GM12865 (cell line): ENCODE data around the gene PAPPA.

ENCODE experiments used
- DNase-seq: peaks from one replicate; pipeline ENCODE4 v3.0.0; 2010; ENCODE audit warnings: low read depth
- H3K4me3 ChIP-seq: 2 replicates; pipeline ENCODE4 v1.5.1; 2011; ENCODE audit warnings: mild to moderate bottlenecking, low read depth, low read length, control low read depth
- CTCF ChIP-seq: IDR thresholded peaks from 2 replicates; pipeline ENCODE4 v1.5.1; 2011; ENCODE audit warnings: low read length, control low read depth, low read depth, inconsistent platforms; ENCODE audit not compliant: insufficient read depth; ENCODE audit errors: missing control alignments

Gene PAPPA

DNA sequence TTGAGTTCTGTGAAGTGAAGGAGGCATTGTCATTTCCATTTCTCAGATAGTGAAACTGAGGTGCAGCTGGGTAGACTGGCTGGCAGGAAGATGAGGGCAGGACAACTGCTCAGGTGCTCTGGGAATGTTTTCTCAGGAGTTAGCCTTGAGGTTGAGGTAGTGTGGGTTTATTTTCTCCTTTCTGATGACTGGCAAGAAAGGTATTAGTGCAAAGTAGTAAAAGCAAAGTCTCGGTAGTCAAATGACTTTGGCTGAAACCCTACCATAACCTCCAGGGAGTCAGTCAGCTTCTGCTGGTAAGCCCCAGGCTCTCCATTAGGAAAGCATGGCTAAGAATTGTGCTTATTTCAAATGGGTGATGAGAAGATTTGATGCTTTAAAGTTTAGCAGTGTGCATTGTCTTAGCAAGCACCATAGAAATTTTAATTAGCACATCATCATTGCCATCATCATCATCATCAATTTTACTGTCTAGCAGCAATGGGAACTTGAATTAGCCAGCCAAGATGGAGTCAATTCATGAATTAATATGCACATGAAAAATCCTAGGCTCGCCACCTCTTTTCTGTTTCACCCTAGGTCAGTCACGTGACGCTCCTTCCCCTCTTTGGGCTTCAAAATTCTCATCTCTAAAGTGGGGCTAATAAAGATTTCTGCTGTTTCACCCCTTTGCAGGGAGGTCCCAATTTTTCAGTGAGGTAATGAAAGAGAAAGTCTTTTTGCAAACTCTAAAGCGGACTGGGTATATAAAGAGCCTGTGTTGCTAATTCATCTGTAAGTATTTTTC, 10.7 kb upstream of the PAPPA start:
- no peak for DNase-seq
- H3K4me3 ChIP-seq, result no peak overlapping the region
- TF ChIP-seq CTCF, result no peak

DNA sequence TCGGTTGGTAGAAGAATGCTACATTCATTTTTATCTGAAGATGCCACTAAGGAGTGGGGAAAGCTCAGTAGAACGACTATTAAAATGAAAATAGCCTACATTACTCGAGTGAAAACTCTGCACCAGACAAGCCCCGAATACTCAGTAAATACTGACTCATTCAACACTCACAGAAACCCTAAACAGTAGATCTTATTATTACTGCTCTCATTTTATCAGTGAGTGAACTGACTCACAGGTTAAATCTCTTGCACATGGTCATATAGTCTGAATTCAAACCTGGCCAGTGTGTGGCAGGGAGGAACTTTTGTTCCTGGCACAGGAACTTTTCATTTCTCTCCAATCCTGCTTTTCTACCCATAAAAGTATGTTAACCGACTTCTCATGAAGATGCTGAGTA, 9.6 kb upstream of the PAPPA start:
- no peak for TF ChIP-seq CTCF
- no peak for DNase-seq
- no peak overlapping the region for H3K4me3 ChIP-seq

DNA sequence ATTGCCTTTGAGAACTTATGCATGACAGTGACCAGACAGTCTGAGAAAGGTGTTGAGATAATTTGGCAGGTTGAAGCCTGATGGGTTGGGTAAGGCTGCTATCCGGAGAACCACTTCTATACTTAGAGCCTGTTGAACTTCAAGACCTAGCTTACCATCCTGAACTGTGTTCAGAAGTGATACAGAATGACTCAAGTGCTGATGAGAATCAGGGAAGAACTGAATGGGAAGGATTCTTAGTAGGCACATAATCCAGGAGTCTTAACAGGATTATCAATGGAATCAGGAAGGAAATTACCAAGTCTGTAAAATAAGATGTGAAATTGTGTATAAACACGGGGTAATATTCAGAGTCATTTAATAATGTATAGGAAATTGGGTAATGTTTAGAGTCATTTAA, 9.0 kb upstream of the PAPPA start:
- no peak for DNase-seq
- TF ChIP-seq CTCF, result no peak
- H3K4me3 ChIP-seq, result no peak overlapping the region

DNA sequence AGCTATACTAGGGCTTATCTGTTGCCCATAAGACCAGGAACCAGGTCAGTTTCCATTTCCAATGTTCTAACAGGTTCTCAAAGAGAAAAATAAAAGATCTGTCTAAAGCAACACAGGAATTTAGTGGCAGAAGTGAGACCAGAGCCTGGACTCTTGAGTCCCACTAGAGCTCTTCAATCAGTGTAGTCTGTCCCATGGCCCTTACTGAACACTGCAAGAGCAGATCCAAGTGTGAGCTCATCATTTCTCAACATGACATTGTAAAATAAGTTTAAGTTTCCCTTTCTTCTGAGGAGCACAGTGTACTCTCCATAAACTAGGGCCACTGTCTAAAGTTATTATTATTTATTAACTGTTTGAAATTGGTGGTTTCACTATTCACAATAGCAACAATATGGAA, 8.6 kb upstream of the PAPPA start:
- DNase-seq, result no peak
- no peak overlapping the region for H3K4me3 ChIP-seq
- no peak for TF ChIP-seq CTCF

DNA sequence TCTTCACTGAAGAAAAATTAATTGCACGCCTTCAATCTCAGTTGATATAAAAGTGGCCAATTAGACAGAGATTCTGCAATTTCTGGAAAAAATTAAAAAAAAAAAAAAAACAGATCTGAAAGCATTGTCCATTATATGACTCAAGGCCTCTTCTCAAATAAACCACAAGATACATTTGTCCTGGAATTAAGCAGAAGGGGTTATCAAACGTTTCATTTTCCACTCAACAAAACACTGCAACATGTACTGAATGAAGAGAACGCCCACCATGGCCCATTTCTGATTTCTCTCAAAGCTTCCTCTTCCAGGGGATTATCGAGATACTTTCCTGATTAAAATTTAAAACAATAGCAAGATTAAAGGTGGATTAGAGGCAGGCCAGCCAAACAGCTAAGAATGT, 5.8 kb upstream of the PAPPA start:
- TF ChIP-seq CTCF, result no peak
- H3K4me3 ChIP-seq, result no peak overlapping the region
- DNase-seq, result no peak

GRCh38 chr9:116149844-116150243, 3.7 kb upstream of the PAPPA start:
- peak; percentile 58 for TF ChIP-seq CTCF
- no peak overlapping the region for H3K4me3 ChIP-seq
- peak; percentile 23 for DNase-seq

GRCh38 chr9:116151199-116151598, 2.4 kb upstream of the PAPPA start:
- DNase-seq, result no peak
- no peak overlapping the region for H3K4me3 ChIP-seq
- TF ChIP-seq CTCF, result no peak
